Cardiac muscle cell (in vitro differentiated cells and primary cell): ENCODE data around the gene BATF2. TPM values are rescaled to one million over a fixed set of nuclear protein-coding genes. Genes with fewer than 3 reads are reported as not detected.
A peak's percentile ranks its signal among the peaks of the same experiment; 100 is the strongest.

Source experiments
- DNase-seq, 2 donors: peaks; one replicate each; pipeline versions ENCODE4 v3.0.0 to v3.0.0-alpha.2; 2010 to 2017; ENCODE audit warnings: low read depth in 1 of 2, low spot score in 1 of 2
- H3K27ac ChIP-seq: fragments of 200-600 bp; sonication (generic); 2 replicates; pipeline ENCODE4 v1.5.1; 2016
- H3K27me3 ChIP-seq: fragments of 200-600 bp; sonication (generic); 2 replicates; pipeline ENCODE4 v1.6.0; 2016; ENCODE audit warnings: control low read depth
- H3K36me3 ChIP-seq: fragments of 200-600 bp; sonication (generic); 2 replicates; pipeline ENCODE4 v1.5.1; 2016; ENCODE audit warnings: control low read depth
- H3K4me1 ChIP-seq: fragments of 200-600 bp; sonication (generic); 2 replicates; pipeline ENCODE4 v1.8.1; 2017; ENCODE audit warnings: low read depth, mild to moderate bottlenecking, mixed run types
- H3K4me3 ChIP-seq: fragments of 200-600 bp; sonication (generic); 2 replicates; pipeline ENCODE4 v1.5.1; 2016; ENCODE audit warnings: mild to moderate bottlenecking
- H3K9me3 ChIP-seq: fragments of 200-600 bp; sonication (generic); 2 replicates; pipeline ENCODE4 v1.5.1; 2017; ENCODE audit warnings: low read depth, mild to moderate bottlenecking, control low read depth
- polyA plus RNA-seq: library from polyadenylated mRNA; unstranded; fragments of >200 nt; fragmentation: Nextera tagmentation; extraction: Ambion mirVana; gene quantifications from 2 replicates; pipeline ENCODE4 v1.2.1, GENCODE V29; 2016
- total RNA-seq: library from RNA; depleted of rRNA; stranded (reverse); fragments of >200 nt; gene quantifications from 2 replicates; pipeline ENCODE4 v1.2.3, GENCODE V29; 2016
- TF ChIP-seq, protein P1 (sequence below): IDR thresholded peaks from 2 replicates; pipeline ENCODE4 v1.5.1; 2012; ENCODE audit warnings: low read depth, mild to moderate bottlenecking, low read length

The BATF2 gene
- total and polyA plus RNA-seq, 2 experiments from 2014 or later, result 0.21 TPM; not detected in 1

DNA sequence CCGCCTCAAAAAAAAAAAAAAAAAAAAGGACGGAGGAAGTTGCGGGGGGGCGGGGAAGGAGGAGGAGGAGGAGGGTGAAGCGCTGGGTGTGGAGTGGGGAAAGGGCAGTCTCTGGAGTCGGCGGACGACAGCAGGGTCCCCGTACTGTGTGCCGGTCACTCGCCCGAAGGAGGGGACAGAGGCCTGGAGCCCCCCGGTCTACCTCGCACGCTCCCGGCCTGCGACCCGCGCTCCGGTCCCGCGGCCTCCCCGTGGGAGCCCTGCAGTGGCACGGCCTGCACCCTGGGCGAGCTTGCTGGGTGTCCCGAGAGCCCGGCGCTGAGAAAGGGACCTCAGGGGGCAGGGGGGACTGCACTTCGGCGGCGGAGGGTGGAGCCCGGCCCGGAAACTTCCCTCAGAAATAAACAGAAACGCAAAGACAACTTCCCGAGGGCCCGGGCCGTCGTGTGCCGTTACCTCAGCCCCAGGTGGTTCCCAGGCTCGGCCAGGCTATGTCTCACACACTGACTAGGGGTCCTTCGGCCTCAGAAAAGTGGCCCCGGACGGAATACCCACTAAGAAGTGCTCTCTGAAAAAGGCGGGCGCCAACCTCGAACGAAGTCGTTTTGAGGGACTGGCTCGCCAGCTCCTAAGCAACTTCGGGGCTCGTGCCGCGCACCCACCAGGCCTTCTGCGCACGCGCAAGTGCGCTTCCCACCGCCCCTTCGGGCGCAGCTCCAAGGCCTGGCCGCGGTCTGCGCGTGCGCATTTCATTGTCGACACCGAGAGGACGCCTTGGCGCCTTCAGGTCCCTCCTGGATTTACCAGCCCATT is 25.1 kb downstream of the BATF2 start, which contains the start of gene MAJIN:
MAJIN (minus strand) TSS at position 688 of the 813 bp plus-strand sequence. CDS start 12,703 bp downstream, outside the sequence.
- Histone ChIP-seq H3K27me3 (no peaks in the 10 kb centered on the region), H3K36me3 (no peaks in the 10 kb centered on the region), H3K9me3 (no peaks in the 10 kb centered on the region), H3K27ac (no peak within 1 kb of the TSS), H3K4me1 (no peaks in the 10 kb centered on the region), H3K4me3 (no peak within 1 kb of the TSS)
- DNase-seq, result peak in 1 of 2 donors; percentile 89
- TF ChIP-seq, protein P1, sequence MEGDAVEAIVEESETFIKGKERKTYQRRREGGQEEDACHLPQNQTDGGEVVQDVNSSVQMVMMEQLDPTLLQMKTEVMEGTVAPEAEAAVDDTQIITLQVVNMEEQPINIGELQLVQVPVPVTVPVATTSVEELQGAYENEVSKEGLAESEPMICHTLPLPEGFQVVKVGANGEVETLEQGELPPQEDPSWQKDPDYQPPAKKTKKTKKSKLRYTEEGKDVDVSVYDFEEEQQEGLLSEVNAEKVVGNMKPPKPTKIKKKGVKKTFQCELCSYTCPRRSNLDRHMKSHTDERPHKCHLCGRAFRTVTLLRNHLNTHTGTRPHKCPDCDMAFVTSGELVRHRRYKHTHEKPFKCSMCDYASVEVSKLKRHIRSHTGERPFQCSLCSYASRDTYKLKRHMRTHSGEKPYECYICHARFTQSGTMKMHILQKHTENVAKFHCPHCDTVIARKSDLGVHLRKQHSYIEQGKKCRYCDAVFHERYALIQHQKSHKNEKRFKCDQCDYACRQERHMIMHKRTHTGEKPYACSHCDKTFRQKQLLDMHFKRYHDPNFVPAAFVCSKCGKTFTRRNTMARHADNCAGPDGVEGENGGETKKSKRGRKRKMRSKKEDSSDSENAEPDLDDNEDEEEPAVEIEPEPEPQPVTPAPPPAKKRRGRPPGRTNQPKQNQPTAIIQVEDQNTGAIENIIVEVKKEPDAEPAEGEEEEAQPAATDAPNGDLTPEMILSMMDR, result no peak

DNA sequence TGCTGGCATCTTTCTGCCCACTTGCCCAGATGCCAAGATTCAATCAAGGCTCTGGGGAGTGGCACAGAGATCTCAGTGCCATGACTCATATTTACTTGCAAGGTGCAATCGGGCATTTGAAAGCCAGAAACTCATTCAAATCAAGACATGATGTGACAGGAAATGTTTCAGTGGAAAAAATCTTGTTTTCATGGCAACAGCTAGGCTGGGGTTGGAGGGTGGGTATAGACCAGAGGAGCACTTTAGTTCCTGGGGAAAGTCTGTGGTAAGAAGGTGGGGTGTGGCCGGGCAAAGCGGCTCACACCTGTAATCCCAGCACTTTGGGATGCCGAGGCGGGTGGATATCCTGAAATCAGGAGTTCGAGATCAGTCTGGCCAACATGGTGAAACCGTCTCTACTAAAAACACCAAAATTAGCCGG is 26.0 kb downstream of the BATF2 start:
- H3K4me3 ChIP-seq, result no peak overlapping the region
- H3K4me1 ChIP-seq, result no peaks in the 10 kb centered on the region
- no peak for DNase-seq
- no peaks in the 10 kb centered on the region for H3K27me3 ChIP-seq
- no peak overlapping the region for H3K27ac ChIP-seq
- no peaks in the 10 kb centered on the region for H3K36me3 ChIP-seq
- H3K9me3 ChIP-seq, result no peaks in the 10 kb centered on the region
- TF ChIP-seq, protein P1, result no peak

DNA sequence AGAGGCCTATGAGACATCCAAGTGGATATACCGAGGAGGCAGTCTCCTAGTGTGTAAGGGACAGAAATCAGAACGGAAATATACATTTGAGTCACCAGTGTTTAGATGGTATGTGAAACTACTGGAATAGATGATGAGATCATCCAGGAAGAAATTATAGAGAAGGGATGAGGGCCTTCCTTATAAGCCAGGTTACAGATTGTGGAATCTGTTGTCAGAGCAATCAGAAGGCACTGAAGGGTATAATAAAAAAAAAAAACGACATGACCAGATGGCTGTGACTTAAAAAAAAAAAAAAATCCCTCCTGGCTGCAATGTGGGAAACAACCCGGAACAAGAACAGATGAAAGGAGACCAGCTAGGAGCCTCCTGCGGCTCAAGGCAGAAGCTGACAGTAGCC is 27.6 kb downstream of the BATF2 start:
- Histone ChIP-seq H3K27me3 (no peaks in the 10 kb centered on the region), H3K9me3 (no peaks in the 10 kb centered on the region), H3K36me3 (no peaks in the 10 kb centered on the region), H3K27ac (no peak overlapping the region), H3K4me1 (no peaks in the 10 kb centered on the region), H3K4me3 (no peak overlapping the region)
- peak in 1 of 2 donors; percentile 11 for DNase-seq
- TF ChIP-seq, protein P1, result no peak

DNA sequence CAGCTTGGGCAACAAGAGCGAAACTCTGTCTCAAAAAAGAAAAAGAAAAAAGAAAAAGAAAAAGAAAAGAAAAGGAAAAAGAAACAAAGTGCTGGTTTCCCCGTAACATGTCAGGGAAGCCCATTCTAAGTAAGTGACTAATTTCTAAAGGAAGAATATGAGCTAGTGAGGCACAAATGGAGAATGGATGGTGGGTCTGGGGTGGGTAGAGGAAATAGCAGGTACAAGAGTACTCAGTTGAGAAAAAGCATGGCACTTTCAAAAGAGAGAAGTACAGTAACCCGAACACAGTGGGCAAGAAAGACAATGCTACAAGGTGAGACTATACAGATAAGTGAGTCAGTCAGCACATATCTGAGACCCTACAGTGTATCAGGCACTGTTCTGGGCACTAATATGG is 29.4 kb downstream of the BATF2 start:
- H3K4me3 ChIP-seq, result no peak overlapping the region
- H3K27ac ChIP-seq, result no peak overlapping the region

DNA sequence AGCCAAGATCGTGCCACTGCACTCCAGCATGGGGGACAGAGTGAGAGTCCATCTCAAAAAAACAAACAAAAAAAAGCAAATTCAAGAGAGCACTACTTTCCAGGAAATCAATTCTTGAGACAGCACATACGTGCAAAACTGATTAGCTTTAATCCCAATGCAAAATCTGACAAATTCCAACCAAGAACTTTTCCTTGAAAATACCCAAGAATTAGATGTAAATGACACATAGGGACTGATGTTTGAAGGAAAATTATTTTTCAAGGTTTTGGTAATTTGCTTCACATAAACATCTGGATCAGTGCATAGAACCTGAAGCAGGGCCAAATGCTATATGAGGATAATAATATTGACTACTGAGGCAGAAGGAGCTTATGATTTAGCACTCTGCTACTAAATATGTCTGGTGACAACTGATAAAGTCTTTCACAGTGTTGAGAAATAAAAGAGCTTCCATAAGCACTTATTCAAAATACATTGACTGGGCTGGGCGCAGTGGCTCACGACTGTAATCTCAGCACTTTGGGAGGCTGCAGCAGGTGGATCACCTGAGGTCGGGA is 33.6 kb downstream of the BATF2 start:
- Histone ChIP-seq H3K4me3 (no peak overlapping the region), H3K27ac (no peak overlapping the region), H3K9me3 (no peaks in the 10 kb centered on the region), H3K27me3 (no peaks in the 10 kb centered on the region), H3K36me3 (no peaks in the 10 kb centered on the region), H3K4me1 (no peaks in the 10 kb centered on the region)
- no peak for DNase-seq
- TF ChIP-seq, protein P1, result no peak

More for the DNA sequence above, 29.4 kb downstream of the BATF2 start:
- no peaks in the 10 kb centered on the region for H3K4me1 ChIP-seq
- H3K27me3 ChIP-seq, result no peaks in the 10 kb centered on the region
- H3K9me3 ChIP-seq, result no peaks in the 10 kb centered on the region
- DNase-seq, result no peak
- TF ChIP-seq, protein P1, result no peak
- no peaks in the 10 kb centered on the region for H3K36me3 ChIP-seq
